ENCODE results near the gene SNRNP70. TPM values are rescaled to one million over a fixed set of nuclear protein-coding genes. Genes with fewer than 3 reads are reported as not detected.

The SNRNP70 gene
- total and polyA plus RNA-seq, 10 of the 15 experiments (the other 5 are each of a cell fraction or from before 2014, with no cell fraction given), result 2.7 to 453 (median 159) TPM

DNA sequence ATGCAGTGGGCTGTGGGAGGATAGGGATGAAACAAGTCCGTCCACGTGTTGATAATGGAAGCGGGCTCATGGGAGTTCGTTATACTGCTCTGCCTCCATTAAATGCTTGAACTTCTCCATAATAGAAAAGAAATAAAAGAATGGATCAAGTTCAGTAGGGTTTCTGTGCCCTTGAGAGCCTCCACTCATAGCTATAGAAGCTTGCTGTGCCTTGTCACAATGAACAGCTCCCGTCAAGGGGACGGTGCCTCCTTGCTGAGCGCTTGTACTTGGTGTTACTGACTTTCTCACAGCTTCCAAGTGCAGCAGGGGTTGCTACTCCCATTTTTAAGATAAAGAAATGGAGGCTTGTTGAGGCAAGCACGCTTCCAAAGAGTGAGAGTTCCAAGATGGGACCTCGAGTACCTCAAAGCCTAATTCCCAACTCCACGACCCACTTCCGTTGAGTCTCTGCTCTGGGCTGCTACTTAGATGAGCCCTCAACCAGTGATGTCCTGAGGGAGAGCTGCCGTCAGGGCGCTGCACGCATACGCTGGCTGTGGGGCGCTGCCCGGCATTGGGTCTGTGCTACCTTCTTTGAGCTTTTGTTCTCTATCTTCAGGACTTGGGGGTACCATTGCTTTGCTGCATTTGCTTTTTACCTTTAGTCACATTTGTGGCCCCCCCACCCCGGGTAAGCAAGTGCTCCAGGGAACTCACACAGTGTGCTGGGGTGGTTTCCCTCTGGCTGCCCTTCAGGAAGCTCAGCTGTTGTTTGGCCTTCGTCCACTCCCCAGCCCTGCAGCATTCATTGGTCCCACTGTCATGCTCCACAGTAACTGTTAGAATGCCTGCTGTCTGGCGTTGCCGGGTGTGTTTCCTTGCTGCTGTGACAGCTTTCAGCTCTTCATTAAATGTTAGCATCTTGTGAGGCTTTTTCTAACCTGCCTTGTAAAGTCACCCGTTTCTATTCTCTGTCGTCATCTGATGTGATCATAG, 9.5 kb downstream of the SNRNP70 start:
- ATAC-seq (no peak), FAIRE-seq (no peak), DNase-seq (ENCODE audit: low read depth, low spot score) (no peak)
- Histone ChIP-seq H3K4me2 (ENCODE audit: control insufficient read depth, insufficient read depth) (no peak overlapping the region), H3K36me3 (ENCODE audit: control insufficient read depth in 2 of 2, insufficient read depth in 2 of 2, low read length in 1 of 2) (peaks cover 31 to 41% of the 10 kb centered on the region in 2 experiments), H3K79me2 (ENCODE audit: control insufficient read depth, insufficient read depth, low read length) (peaks cover 8% of the 10 kb centered on the region), H2AFZ (ENCODE audit: control insufficient read depth, low read depth, low read length) (no peak overlapping the region), H3K27ac (ENCODE audit: control insufficient read depth, insufficient read depth) (no peak overlapping the region), H3K27me3 (replicated peaks in 1 of 2; ENCODE audit: control insufficient read depth in 2 of 2, insufficient read depth in 2 of 2, low read length in 1 of 2) (no peaks in the 10 kb centered on the region), H3K4me1 (ENCODE audit: control insufficient read depth, insufficient read depth, low read length) (no peaks in the 10 kb centered on the region; the same call in 1 of the 2 replicates), H3K9ac (ENCODE audit: control insufficient read depth, insufficient read depth, low read length) (no peak overlapping the region), H3K9me3 (replicated peaks; ENCODE audit: control insufficient read depth, insufficient read depth, low read length) (no peaks in the 10 kb centered on the region), H3K4me3 (no peak overlapping the region), H4K20me1 (ENCODE audit: control insufficient read depth, insufficient read depth) (peaks cover 7% of the 10 kb centered on the region; the same call in 1 of the 2 replicates)
- intact Hi-C loops (cut with micrococcal nuclease; ENCODE audit: unreplicated experiment) (no loop called here), in situ Hi-C loops (cut with MboI) (loop anchor here (5.0 kb wide), 1 partner anchor 113 kb away; no protein-coding TSS in a partner anchor)
- ChIA-PET CTCF (interaction anchor here (0.6 to 2.1 kb wide), 5 partner anchors 11 to 250 kb away, joined by 3 to 10 read pairs (median 3); partner anchors contain the start of genes GYS1, LIN7B and RUVBL2), POLR2A (interaction anchor here (1.0 kb wide), 1 partner anchor 92 kb away, joined by 4 read pairs; no protein-coding TSS in a partner anchor), SMC1A (ENCODE audit: uncharacterized antibody, unreplicated experiment) (no interaction called here), RAD21 (ENCODE audit: unreplicated experiment) (no interaction called here)
- TF ChIP-seq NR2C1 (IDR thresholded peaks at IDR 0.05) (no peak), EED (IDR thresholded peaks at IDR 0.05; ENCODE audit: low read depth) (no peak), POLR2A (IDR thresholded peaks at IDR 0.05; ENCODE audit: low read depth, low read length) (peak; percentile 47; the same call in 1 of the 2 replicates), CREB1 (IDR thresholded peaks at IDR 0.05; ENCODE audit: low read depth) (no peak)
- no TSS peak for BruUV-seq (replicated peaks)
- 90% methylated on average over 23 of the region's 23 CpGs for WGBS (ENCODE audit: insufficient coverage, insufficient replicate concordance, low lambda C conversion rate, missing lambda C conversion rate)

All from GM12878 (cell line).